Lung (tissue), 12 donors: Measurements from ENCODE around the gene GTF3C5. TPM values are rescaled to one million over a fixed set of nuclear protein-coding genes. Genes with fewer than 3 reads are reported as not detected.

ENCODE experiments used
- ATAC-seq: fragments of 200-7000 bp; cut with Tn5 transposase; one replicate; pipeline ENCODE4 v1.9.1; 2020; ENCODE audit warnings: moderate number of reproducible peaks; ENCODE audit not compliant: insufficient read depth, low FRiP score
- DNase-seq, 3 donors: peaks; one replicate each; pipeline ENCODE4 v3.0.0-alpha.2; 2013 to 2017
- H3K27ac ChIP-seq, 2 donors: one replicate each; pipeline ENCODE4 v1.5.1; 2013; ENCODE audit warnings: mild to moderate bottlenecking in 2 of 2, moderate library complexity in 2 of 2, control low read depth in 1 of 2, inconsistent platforms in 1 of 2, low read depth in 1 of 2, low read length in 1 of 2
- H3K27me3 ChIP-seq, 3 donors: one replicate each; pipeline ENCODE4 v1.5.1; 2013; ENCODE audit warnings: low read length in 2 of 3; ENCODE audit not compliant: control insufficient read depth in 3 of 3, insufficient read depth in 3 of 3
- H3K36me3 ChIP-seq, 4 donors: one replicate each; pipeline ENCODE4 v1.5.1; 2013; ENCODE audit warnings: low read length in 4 of 4, mild to moderate bottlenecking in 1 of 4, moderate library complexity in 1 of 4; ENCODE audit not compliant: control insufficient read depth in 4 of 4, insufficient read depth in 4 of 4
- H3K4me1 ChIP-seq, 5 donors: one replicate each; pipeline ENCODE4 v1.5.1; 2013; ENCODE audit warnings: low read length in 5 of 5, mild to moderate bottlenecking in 2 of 5, moderate library complexity in 1 of 5; ENCODE audit not compliant: control insufficient read depth in 5 of 5, insufficient read depth in 5 of 5
- H3K4me3 ChIP-seq: one replicate; pipeline ENCODE4 v1.5.1; 2013; ENCODE audit warnings: mild to moderate bottlenecking, control low read depth, moderate library complexity
- H3K9ac ChIP-seq, 2 donors: one replicate each; pipeline ENCODE4 v1.5.1; 2013; ENCODE audit warnings: low read length in 2 of 2, control low read depth in 1 of 2; ENCODE audit not compliant: insufficient read depth in 1 of 2
- H3K9me3 ChIP-seq, 4 donors: one replicate each; pipeline ENCODE4 v1.5.1; 2013; ENCODE audit warnings: low read length in 3 of 4, mild to moderate bottlenecking in 1 of 4, moderate library complexity in 1 of 4; ENCODE audit not compliant: control insufficient read depth in 4 of 4, insufficient read depth in 3 of 4
- WGBS, 2 donors: extraction: QIAGEN DNeasy Blood & Tissue Kit; methylation state at CpG; one replicate each; pipeline ENCODE4 v1.1.7; 2013; 5-methylcytosine and 5-hydroxymethylcytosine counted together
- polyA plus RNA-seq, 2 donors: library from polyadenylated mRNA; stranded (reverse); fragments of 200-250 nt; gene quantifications; one replicate each; pipeline ENCODE4 v1.2.1, GENCODE V29; 2013
- total RNA-seq, 2 donors: library from RNA; depleted of rRNA in 1 of 2; stranded (reverse); fragments of >200 nt in 1 of 2; gene quantifications; one replicate each; pipeline ENCODE4 v1.2.1, GENCODE V29; 2014 to 2021
- TF ChIP-seq, protein P1 (sequence below): IDR thresholded peaks from 2 replicates; pipeline ENCODE4 v1.5.1; 2012; ENCODE audit warnings: mild to moderate bottlenecking; ENCODE audit errors: control extremely low read depth, extremely low read depth
- donor health status: control.
- donor health status: control.
- donor health status: Bipolar disorder and iron deficiency.
- donor health status: healthy.
- donor health status: DM: yes; HTN: yes; CAD: no.

Gene GTF3C5
- total and polyA plus RNA-seq, 4 donors: 41.0 to 60.0 (median 45.5) TPM

DNA sequence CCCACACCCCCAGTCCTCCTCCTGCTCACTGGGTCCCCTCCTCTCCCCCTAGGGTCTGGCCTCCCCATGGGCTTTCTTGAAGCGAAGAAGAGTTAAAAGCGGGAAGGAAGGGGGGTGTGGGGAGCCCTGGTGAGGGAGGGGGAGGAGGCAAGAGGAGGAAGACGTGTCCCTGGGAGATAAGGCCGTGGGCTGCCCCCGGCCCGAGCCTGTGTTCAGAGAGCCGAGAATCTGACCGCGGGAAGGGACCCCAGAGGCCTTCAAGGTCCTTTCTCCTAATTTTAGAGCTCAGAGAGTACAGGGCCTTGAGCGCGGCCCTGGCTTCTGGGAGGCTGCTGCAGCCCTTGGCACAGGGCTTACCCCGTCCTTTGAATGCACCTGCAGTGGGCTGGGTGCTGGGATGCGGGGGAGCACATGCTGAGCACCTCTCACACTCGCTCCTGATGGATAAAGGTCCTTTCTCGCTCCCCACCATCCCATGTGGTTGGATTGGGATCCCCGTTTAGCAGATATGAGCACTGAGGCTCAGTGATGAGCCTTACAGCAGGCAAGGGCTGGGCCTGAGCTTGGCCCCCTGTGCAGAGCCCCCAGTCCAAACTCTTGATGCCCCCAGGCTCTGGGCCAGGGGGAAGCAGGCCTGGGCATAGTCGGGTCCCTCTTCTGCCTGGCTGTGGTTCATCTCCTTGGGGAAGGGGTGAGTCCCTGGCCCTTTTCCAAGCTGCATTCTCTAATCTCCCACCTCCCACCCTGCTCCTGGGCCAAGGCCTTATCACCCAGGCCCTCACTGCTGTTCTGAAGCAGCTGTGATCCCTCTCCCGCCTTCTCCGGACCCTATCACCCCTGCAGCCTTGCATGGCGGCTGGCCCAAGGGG, 46.4 kb upstream of the GTF3C5 start:
- Histone ChIP-seq H3K27ac (no peak overlapping the region), H3K9ac (no peak overlapping the region), H3K27me3 (peaks cover 5 to 12% (median 6%) of the 10 kb centered on the region in 3 donors), H3K4me1 (no peaks in the 10 kb centered on the region), H3K4me3 (no peak overlapping the region), H3K36me3 (no peaks in the 10 kb centered on the region), H3K9me3 (no peaks in the 10 kb centered on the region)
- 36 to 51% methylated on average over 20 of the region's 20 CpGs for WGBS, 2 donors
- no peak for DNase-seq
- TF ChIP-seq, protein P1, sequence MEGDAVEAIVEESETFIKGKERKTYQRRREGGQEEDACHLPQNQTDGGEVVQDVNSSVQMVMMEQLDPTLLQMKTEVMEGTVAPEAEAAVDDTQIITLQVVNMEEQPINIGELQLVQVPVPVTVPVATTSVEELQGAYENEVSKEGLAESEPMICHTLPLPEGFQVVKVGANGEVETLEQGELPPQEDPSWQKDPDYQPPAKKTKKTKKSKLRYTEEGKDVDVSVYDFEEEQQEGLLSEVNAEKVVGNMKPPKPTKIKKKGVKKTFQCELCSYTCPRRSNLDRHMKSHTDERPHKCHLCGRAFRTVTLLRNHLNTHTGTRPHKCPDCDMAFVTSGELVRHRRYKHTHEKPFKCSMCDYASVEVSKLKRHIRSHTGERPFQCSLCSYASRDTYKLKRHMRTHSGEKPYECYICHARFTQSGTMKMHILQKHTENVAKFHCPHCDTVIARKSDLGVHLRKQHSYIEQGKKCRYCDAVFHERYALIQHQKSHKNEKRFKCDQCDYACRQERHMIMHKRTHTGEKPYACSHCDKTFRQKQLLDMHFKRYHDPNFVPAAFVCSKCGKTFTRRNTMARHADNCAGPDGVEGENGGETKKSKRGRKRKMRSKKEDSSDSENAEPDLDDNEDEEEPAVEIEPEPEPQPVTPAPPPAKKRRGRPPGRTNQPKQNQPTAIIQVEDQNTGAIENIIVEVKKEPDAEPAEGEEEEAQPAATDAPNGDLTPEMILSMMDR: no peak
- ATAC-seq: no peak

GRCh38 chr9:132985071-132985350, 45.8 kb upstream of the GTF3C5 start:
- WGBS, 2 donors: 61 to 64% methylated on average over 4 of the region's 4 CpGs
- TF ChIP-seq, protein P1: no peak

GRCh38 chr9:132985489-132985888, 45.3 kb upstream of the GTF3C5 start:
- H3K4me3 ChIP-seq: no peak overlapping the region
- no peak overlapping the region for H3K27ac ChIP-seq
- H3K27me3 ChIP-seq: peaks cover 2 to 5% (median 2%) of the 10 kb centered on the region in 3 donors
- TF ChIP-seq, protein P1: no peak
- DNase-seq (no peak), ATAC-seq (no peak)
- 82 to 85% methylated on average over 8 of the region's 8 CpGs for WGBS, 2 donors
- no peaks in the 10 kb centered on the region for H3K36me3 ChIP-seq
- H3K4me1 ChIP-seq: no peaks in the 10 kb centered on the region
- H3K9me3 ChIP-seq: no peaks in the 10 kb centered on the region
- no peak overlapping the region for H3K9ac ChIP-seq

More at GRCh38 chr9:132985071-132985350, 45.8 kb upstream of the GTF3C5 start:
- Histone ChIP-seq H3K9me3 (no peaks in the 10 kb centered on the region), H3K36me3 (no peaks in the 10 kb centered on the region), H3K4me3 (no peak overlapping the region), H3K27me3 (peaks cover 3 to 6% (median 5%) of the 10 kb centered on the region in 3 donors), H3K9ac (no peak overlapping the region), H3K27ac (no peak overlapping the region), H3K4me1 (no peaks in the 10 kb centered on the region)
- ATAC-seq (no peak), DNase-seq (no peak)
